ENCODE data around the gene NSD1.

The NSD1 gene

DNA sequence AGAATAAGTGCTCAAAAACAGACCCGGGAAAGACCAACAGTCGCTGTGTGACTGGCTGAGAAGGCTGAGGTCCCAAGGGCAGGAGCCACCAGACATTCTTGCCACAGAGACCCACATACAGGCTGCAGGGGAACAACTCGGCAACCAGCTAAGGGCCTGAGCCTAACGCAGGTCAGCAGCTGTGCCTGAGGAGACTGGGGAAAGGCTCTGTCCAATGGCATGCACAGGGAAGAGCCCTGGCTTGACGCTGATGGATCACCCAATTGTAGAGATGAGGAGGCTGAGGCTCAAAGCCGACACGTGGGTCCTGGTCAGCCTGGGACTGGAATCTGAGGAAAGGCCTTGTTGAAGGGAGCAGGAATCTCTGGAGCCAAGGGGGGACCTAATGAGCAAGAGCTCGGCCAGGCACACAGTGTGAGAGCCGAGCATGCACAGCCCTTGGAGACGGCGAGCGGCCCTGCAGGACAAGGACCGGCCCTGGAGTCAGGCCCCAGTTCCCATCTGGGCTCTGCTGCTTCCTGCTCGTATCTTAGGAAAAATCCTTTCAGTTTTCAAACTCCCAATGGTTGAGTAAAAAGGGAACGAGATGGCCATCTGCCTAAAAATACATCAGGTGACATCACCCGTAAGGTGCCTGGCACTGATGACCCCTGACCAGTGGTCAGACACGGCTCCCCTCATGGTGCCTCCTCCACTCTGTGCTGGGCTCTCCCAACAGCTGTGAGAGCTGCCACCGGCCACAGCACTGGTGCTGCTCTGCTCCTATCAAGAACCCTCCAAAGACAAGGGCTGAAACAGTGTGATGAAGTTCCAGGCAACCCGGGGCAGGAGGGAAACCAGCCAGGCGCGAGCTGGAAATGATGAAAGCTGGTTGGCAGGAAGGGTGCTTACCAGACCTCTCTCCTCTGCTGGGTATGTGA lies 201.5 kb downstream of the NSD1 start:
- no peaks in the 10 kb centered on the region for H3K27me3 ChIP-seq (ENCODE audit: insufficient read depth, low read depth, severe bottlenecking)
- H3K36me3 ChIP-seq: peaks cover 2% of the 10 kb centered on the region; the same call in 1 of the 2 replicates
- DNase-seq: no peak
- no peak overlapping the region for H3K27ac ChIP-seq
- no peak overlapping the region for H3K4me3 ChIP-seq (ENCODE audit: low read depth, low read length)
- H3K9me3 ChIP-seq (ENCODE audit: severe bottlenecking): no peaks in the 10 kb centered on the region
- TF ChIP-seq, protein P1, sequence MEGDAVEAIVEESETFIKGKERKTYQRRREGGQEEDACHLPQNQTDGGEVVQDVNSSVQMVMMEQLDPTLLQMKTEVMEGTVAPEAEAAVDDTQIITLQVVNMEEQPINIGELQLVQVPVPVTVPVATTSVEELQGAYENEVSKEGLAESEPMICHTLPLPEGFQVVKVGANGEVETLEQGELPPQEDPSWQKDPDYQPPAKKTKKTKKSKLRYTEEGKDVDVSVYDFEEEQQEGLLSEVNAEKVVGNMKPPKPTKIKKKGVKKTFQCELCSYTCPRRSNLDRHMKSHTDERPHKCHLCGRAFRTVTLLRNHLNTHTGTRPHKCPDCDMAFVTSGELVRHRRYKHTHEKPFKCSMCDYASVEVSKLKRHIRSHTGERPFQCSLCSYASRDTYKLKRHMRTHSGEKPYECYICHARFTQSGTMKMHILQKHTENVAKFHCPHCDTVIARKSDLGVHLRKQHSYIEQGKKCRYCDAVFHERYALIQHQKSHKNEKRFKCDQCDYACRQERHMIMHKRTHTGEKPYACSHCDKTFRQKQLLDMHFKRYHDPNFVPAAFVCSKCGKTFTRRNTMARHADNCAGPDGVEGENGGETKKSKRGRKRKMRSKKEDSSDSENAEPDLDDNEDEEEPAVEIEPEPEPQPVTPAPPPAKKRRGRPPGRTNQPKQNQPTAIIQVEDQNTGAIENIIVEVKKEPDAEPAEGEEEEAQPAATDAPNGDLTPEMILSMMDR (IDR thresholded peaks at IDR 0.05; ENCODE audit: low read depth, low read length): no peak

DNA sequence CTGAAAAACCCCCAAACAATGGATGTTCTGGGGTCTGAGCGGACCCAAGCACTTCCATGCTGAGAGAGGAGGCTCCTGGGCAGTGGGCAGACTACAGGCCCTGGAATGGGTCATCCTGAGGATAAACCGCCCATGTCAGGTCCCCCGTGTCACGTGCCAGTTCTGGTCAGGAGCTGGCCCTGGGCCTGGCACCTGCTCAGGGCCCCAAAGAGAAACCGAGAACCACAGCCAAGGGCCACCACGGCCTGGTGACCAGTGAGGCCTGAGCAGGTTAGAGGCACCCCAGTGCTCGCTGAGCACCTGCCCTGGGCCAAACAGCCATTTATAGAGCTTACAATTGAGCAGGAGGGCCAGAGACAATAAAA lies 202.1 kb downstream of the NSD1 start:
- H3K4me3 ChIP-seq (ENCODE audit: low read depth, low read length): no peak overlapping the region
- DNase-seq: no peak
- peaks cover 2% of the 10 kb centered on the region; the same call in 1 of the 2 replicates for H3K36me3 ChIP-seq
- H3K27ac ChIP-seq: no peak overlapping the region
- no peaks in the 10 kb centered on the region for H3K9me3 ChIP-seq (ENCODE audit: severe bottlenecking)
- H3K27me3 ChIP-seq (ENCODE audit: insufficient read depth, low read depth, severe bottlenecking): no peaks in the 10 kb centered on the region
- TF ChIP-seq, protein P1 (IDR thresholded peaks at IDR 0.05; ENCODE audit: low read depth, low read length): no peak

DNA sequence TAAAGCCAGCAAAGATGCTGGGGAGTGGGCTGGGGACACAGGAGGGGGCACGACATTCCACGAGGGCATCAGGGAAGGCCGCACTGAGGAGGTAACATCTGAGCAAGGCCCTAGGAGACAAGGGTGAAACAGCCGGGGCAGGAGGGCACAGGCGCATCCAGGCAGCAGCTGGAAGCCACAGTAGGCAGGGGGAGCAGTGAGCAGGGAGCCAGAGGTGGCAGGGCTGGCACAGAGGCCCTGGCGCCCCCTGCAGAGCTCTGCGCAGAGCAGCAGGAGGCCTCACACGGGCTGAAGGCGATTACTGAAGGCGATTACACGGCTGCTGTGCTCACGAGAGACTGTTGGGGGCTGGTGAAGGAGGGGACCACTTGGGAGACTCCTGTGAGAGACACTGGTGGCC lies 202.5 kb downstream of the NSD1 start:
- no peak overlapping the region for H3K4me3 ChIP-seq (ENCODE audit: low read depth, low read length)
- DNase-seq: peak; percentile 25
- TF ChIP-seq, protein P1 (IDR thresholded peaks at IDR 0.05; ENCODE audit: low read depth, low read length): peak; percentile 71
- no peak overlapping the region for H3K27ac ChIP-seq
- H3K27me3 ChIP-seq (ENCODE audit: insufficient read depth, low read depth, severe bottlenecking): no peaks in the 10 kb centered on the region
- no peaks in the 10 kb centered on the region for H3K9me3 ChIP-seq (ENCODE audit: severe bottlenecking)
- peaks cover 2% of the 10 kb centered on the region; the same call in 1 of the 2 replicates for H3K36me3 ChIP-seq

DNA sequence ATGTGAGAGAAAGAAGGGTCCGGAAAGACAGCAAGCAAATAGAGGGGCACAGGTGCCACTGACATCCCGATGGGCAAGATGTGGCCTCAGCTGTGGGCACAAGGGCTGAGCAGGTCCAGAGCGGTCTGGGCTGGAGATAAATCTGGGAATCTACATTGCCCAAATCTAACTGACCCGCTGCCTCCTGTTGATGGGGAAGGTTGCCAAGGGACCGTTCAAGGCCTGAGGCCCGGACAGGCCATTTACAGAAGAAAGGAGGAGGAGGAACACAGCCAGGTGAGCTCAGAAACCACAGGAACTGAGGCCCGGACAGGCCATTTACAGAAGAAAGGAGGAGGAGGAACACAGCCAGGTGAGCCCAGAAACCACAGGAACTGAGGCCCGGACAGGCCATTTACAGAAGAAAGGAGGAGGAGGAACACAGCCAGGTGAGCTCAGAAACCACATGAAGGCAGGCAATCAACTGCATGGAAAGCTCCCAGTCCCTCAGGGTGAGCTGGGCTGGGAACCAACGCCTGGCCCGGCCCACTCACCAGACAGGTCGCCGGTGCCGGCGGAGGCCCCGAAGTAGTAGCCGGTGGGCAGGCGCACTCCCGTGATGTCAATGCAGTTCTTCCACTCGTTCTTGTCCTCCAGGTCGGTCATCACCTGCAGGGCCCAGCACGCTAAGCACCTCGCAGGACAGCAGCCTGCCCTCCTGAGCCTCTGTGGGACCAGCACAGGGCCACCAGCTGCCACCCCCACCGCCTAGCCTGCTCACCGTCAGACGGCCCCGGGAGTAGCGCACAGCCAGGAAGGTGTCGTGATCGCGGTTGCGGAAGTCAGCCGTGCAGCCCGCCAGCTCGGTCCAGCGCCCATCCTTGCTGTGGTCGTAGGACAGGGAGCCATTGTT lies 203.3 kb downstream of the NSD1 start:
- no peaks in the 10 kb centered on the region for H3K27me3 ChIP-seq (ENCODE audit: insufficient read depth, low read depth, severe bottlenecking)
- peaks cover 2% of the 10 kb centered on the region; the same call in 1 of the 2 replicates for H3K36me3 ChIP-seq
- TF ChIP-seq, protein P1 (IDR thresholded peaks at IDR 0.05; ENCODE audit: low read depth, low read length): no peak
- no peak overlapping the region for H3K27ac ChIP-seq
- H3K4me3 ChIP-seq (ENCODE audit: low read depth, low read length): no peak overlapping the region
- no peaks in the 10 kb centered on the region for H3K9me3 ChIP-seq (ENCODE audit: severe bottlenecking)
- DNase-seq: no peak

DNA sequence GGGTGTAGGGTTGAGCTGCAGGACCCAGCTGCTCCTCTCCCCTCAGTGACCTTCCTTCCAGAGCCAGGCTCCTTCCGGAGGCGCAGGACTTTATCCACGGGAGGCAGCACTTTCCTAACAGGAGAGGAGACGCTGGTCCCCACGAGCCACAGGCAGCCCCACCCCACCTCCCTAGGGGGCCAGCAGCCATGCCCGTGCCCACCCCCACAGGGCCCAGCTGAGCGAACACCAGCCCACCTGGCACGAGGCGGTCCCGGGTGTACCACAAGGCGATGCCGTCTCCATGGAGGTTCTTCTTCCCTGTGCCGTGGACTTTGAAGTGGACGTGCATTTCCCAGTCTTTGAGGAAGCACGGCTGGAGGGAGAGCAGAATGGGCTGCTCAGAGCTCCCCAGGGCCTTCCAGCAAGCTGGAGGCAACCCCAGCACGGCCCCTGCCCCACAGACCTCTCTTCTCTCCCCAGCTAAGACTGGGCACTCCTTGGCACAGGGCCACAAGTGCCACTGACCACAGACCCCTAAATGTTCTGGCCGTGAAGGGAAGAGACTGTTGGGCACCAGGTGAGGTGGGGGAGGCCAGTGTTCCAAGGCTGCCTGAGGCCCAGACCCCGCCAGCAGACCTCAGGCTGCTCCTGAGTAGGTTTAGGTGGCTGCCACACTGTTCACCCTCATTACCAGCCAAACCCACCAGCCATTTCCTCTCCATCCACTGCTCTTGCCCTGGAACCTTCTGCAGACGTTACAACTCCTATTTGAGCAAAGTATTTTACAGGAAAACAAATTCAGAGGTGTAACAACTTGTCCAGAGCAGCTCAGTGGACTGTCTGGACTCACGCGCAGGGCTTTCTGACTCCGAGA lies 204.9 kb downstream of the NSD1 start:
- no peak overlapping the region for H3K27ac ChIP-seq
- TF ChIP-seq, protein P1 (IDR thresholded peaks at IDR 0.05; ENCODE audit: low read depth, low read length): no peak
- peaks cover 2% of the 10 kb centered on the region; the same call in 1 of the 2 replicates for H3K36me3 ChIP-seq
- no peak for DNase-seq
- no peaks in the 10 kb centered on the region for H3K27me3 ChIP-seq (ENCODE audit: insufficient read depth, low read depth, severe bottlenecking)
- H3K4me3 ChIP-seq (ENCODE audit: low read depth, low read length): no peak overlapping the region
- H3K9me3 ChIP-seq (ENCODE audit: severe bottlenecking): no peaks in the 10 kb centered on the region

Measured in WERI-Rb-1 (cell line).